Activated B cell treated with CpG ODN at 0.5 μM for 24 hours (primary cell): ENCODE measurements around the gene RASL12. TPM values are rescaled to one million over a fixed set of nuclear protein-coding genes. Genes with fewer than 3 reads are reported as not detected.
A peak's percentile ranks its signal among the peaks of the same experiment; 100 is the strongest.

ENCODE experiments used
- ATAC-seq: fragments of 200-7000 bp; cut with Tn5 transposase; one replicate; pipeline ENCODE4 v1.10.0; 2021; ENCODE audit warnings: low read depth, mild to moderate bottlenecking, moderate library complexity
- CTCF ChIA-PET: fragments of 350-600 bp; sonication (Branson Sonifier 250); formaldehyde crosslinking; loops from one replicate; lab custom pipeline; 2021; ENCODE audit warnings: antibody characterized with exemption; lab: Charles Lee
- POLR2A ChIA-PET: fragments of 350-600 bp; sonication (Branson Sonifier 250); formaldehyde crosslinking; loops from one replicate; lab custom pipeline; 2021; ENCODE audit warnings: antibody characterized with exemption; lab: Charles Lee
- DNase-seq: peaks from one replicate; pipeline ENCODE4 v3.0.0; 2022
- H3K27ac Mint-ChIP-seq: one replicate; pipeline ENCODE4 v1.8.0; 2020; ENCODE audit warnings: mixed read lengths
- H3K27me3 Mint-ChIP-seq: one replicate; pipeline ENCODE4 v1.8.0; 2021; ENCODE audit warnings: mixed read lengths
- H3K36me3 Mint-ChIP-seq: one replicate; pipeline ENCODE4 v1.8.0; 2021; ENCODE audit warnings: low read depth, mixed read lengths
- H3K4me1 Mint-ChIP-seq: one replicate; pipeline ENCODE4 v1.8.0; 2021; ENCODE audit warnings: mixed read lengths
- H3K4me3 Mint-ChIP-seq: one replicate; pipeline ENCODE4 v1.8.0; 2020; ENCODE audit warnings: mild to moderate bottlenecking, mixed read lengths
- H3K9me3 Mint-ChIP-seq: one replicate; pipeline ENCODE4 v1.8.0; 2020; ENCODE audit warnings: mixed read lengths
- intact Hi-C: fragments of 100-400 bp; cut with micrococcal nuclease; formaldehyde crosslinking; loops from one replicate; pipeline ENCODE4 v1.15.1; 2024
- total RNA-seq: library from RNA; stranded (reverse); gene quantifications from 2 replicates; pipeline ENCODE4 v1.2.3, GENCODE V29; 2022
- TF ChIP-seq, protein P1 (sequence below): fragments of 200-600 bp; IDR thresholded peaks from one replicate; pipeline ENCODE4 v1.8.0; 2022; ENCODE audit warnings: antibody characterized with exemption, mild to moderate bottlenecking

RASL12 gene
- total RNA-seq, 1 donor from 2014 or later = not detected

- ATAC-seq = no peak
- no peak overlapping the region for H3K4me3 Mint-ChIP-seq
- TF ChIP-seq, protein P1, sequence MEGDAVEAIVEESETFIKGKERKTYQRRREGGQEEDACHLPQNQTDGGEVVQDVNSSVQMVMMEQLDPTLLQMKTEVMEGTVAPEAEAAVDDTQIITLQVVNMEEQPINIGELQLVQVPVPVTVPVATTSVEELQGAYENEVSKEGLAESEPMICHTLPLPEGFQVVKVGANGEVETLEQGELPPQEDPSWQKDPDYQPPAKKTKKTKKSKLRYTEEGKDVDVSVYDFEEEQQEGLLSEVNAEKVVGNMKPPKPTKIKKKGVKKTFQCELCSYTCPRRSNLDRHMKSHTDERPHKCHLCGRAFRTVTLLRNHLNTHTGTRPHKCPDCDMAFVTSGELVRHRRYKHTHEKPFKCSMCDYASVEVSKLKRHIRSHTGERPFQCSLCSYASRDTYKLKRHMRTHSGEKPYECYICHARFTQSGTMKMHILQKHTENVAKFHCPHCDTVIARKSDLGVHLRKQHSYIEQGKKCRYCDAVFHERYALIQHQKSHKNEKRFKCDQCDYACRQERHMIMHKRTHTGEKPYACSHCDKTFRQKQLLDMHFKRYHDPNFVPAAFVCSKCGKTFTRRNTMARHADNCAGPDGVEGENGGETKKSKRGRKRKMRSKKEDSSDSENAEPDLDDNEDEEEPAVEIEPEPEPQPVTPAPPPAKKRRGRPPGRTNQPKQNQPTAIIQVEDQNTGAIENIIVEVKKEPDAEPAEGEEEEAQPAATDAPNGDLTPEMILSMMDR = no peak
- CTCF ChIA-PET = interaction anchor here (1.3 to 2.4 kb wide), 4 partner anchors 12 to 330 kb away, joined by 3 to 8 read pairs (median 5); no protein-coding TSS in a partner anchor
- DNase-seq = no peak
- H3K4me1 Mint-ChIP-seq = peaks cover 5% of the 10 kb centered on the region
- POLR2A ChIA-PET = interaction anchor here (1.2 kb wide), 1 partner anchor 249 kb away, joined by 4 read pairs; the partner anchor contains the start of gene RNU5B-1
- peaks cover 3% of the 10 kb centered on the region for H3K27me3 Mint-ChIP-seq
- H3K9me3 Mint-ChIP-seq = no peaks in the 10 kb centered on the region
- intact Hi-C loops = loop anchor here (10.0 kb wide), 1 partner anchor 129 kb away; the partner anchor contains the start of gene CLPX
- H3K36me3 Mint-ChIP-seq = no peaks in the 10 kb centered on the region
- H3K27ac Mint-ChIP-seq = no peak overlapping the region
These were observed 12.5 kb downstream of the RASL12 start for GRCh38 chr15:65055201-65055870.

DNA sequence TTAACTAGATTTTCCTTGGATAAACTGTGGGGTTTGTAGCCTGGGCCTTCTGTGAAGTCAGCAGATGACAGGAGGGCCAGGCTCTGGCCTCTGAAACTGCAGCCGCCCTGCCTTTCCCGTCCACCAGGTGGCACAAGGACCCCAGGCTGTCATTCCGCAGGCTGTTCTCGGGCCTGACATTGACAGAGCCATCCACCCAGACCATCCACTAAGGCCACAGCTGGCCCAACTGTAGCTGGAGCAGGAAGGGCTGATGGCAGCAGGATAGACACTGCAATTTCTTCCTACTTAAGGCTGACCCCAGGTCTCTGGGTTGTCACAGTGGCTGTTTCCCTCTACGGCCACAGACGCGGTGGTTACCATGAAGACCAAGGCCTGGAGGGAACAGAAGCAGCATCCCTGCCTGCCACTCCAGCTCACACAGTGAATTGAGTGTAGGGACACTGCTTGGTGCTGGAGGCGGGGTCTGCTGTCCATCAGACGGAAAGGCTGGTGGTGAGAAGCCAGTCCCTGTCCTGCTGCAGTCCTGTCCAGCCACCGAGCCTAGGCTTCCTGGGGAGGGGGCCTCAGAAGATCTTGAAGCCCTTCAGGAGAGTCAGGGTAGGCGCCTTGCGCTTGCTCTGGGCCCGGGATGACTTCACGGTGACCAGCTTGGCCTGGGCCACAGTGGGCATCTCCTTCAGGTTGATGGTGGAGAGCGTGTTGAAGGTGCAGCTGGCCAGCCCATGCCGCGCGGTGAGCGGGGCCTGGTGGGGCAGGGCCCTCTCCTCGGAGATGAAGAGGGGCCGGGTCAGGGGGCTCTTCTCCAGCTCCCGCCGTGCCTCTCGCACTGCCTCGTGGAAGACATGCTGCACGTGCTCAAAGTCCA lies 13.2 kb downstream of the RASL12 start:
- TF ChIP-seq, protein P1 = no peak
- H3K36me3 Mint-ChIP-seq = no peaks in the 10 kb centered on the region
- POLR2A ChIA-PET = interaction anchor here (1.3 kb wide), 1 partner anchor 244 kb away, joined by 3 read pairs; no protein-coding TSS in a partner anchor
- H3K27me3 Mint-ChIP-seq = no peaks in the 10 kb centered on the region
- CTCF ChIA-PET = interaction anchor here (1.3 to 2.4 kb wide), 4 partner anchors 12 to 331 kb away, joined by 3 to 8 read pairs (median 5); no protein-coding TSS in a partner anchor
- H3K9me3 Mint-ChIP-seq = no peaks in the 10 kb centered on the region
- no peak overlapping the region for H3K4me3 Mint-ChIP-seq
- ATAC-seq (peak; percentile 61), DNase-seq (peak; percentile 44)
- H3K4me1 Mint-ChIP-seq = peaks cover 12% of the 10 kb centered on the region
- H3K27ac Mint-ChIP-seq = no peak overlapping the region
- intact Hi-C loops = loop anchor here (1.0 to 10.0 kb wide), 6 partner anchors 21 to 331 kb away; partner anchors contain the start of gene CLPX

- TF ChIP-seq, protein P1 = no peak
- no peak overlapping the region for H3K27ac Mint-ChIP-seq
- H3K36me3 Mint-ChIP-seq = no peaks in the 10 kb centered on the region
- peaks cover 19% of the 10 kb centered on the region for H3K4me1 Mint-ChIP-seq
- H3K9me3 Mint-ChIP-seq = no peaks in the 10 kb centered on the region
- DNase-seq (no peak), ATAC-seq (no peak)
- POLR2A ChIA-PET = interaction anchor here (0.7 to 1.3 kb wide), 4 partner anchors 132 to 1861 kb away, joined by 3 to 5 read pairs (median 4); no protein-coding TSS in a partner anchor
- H3K27me3 Mint-ChIP-seq = peaks cover 2% of the 10 kb centered on the region
- no peak overlapping the region for H3K4me3 Mint-ChIP-seq
- intact Hi-C loops = loop anchor here (10.0 kb wide), 1 partner anchor 132 kb away; the partner anchor contains the start of gene CLPX
- CTCF ChIA-PET = interaction anchor here (1.4 to 1.7 kb wide), 2 partner anchors 34 to 49 kb away, joined by 4 read pairs; no protein-coding TSS in a partner anchor
These were observed 14.8 kb downstream of the RASL12 start for GRCh38 chr15:65052956-65053355.

DNA sequence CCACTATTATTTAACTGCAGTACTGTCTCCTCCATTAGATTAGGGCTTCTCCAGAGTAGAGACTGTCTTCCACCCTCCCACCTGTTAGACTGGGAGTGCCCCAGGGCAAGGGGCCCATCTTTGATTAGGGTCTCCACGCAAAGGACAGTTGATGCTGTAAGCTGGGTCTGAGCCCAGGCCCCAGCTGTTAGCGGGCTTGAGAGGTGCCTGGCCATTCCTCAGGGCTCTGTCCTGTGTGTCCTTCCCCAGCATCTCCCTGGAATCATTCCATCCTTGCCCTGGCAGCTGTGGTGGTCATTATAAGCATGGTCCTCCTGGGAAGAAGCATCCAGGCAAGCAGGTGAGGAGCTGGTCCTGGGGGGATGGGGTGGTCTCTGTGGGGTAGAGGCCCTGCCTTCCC lies 16.5 kb downstream of the RASL12 start:
- CTCF ChIA-PET = no interaction called here

More for the DNA sequence above, 16.5 kb downstream of the RASL12 start:
- no peaks in the 10 kb centered on the region for H3K36me3 Mint-ChIP-seq
- H3K27ac Mint-ChIP-seq = no peak overlapping the region
- peaks cover 2% of the 10 kb centered on the region for H3K27me3 Mint-ChIP-seq
- H3K9me3 Mint-ChIP-seq = no peaks in the 10 kb centered on the region
- ATAC-seq = no peak
- H3K4me3 Mint-ChIP-seq = no peak overlapping the region
- TF ChIP-seq, protein P1 = no peak
- intact Hi-C loops = loop anchor here (10.0 kb wide), 1 partner anchor 134 kb away; the partner anchor contains the start of gene CLPX
- no peak for DNase-seq
- H3K4me1 Mint-ChIP-seq = peaks cover 19% of the 10 kb centered on the region
- POLR2A ChIA-PET = interaction anchor here (0.6 kb wide), 1 partner anchor 299 kb away, joined by 10 read pairs; no protein-coding TSS in a partner anchor
